NCI-H2107 (cell line): ENCODE measurements around the gene FBN3.

Source experiments
- DNase-seq: peaks from one replicate; lab custom pipeline; 2025; lab: John Stamatoyannopoulos, UW

The FBN3 gene

DNA sequence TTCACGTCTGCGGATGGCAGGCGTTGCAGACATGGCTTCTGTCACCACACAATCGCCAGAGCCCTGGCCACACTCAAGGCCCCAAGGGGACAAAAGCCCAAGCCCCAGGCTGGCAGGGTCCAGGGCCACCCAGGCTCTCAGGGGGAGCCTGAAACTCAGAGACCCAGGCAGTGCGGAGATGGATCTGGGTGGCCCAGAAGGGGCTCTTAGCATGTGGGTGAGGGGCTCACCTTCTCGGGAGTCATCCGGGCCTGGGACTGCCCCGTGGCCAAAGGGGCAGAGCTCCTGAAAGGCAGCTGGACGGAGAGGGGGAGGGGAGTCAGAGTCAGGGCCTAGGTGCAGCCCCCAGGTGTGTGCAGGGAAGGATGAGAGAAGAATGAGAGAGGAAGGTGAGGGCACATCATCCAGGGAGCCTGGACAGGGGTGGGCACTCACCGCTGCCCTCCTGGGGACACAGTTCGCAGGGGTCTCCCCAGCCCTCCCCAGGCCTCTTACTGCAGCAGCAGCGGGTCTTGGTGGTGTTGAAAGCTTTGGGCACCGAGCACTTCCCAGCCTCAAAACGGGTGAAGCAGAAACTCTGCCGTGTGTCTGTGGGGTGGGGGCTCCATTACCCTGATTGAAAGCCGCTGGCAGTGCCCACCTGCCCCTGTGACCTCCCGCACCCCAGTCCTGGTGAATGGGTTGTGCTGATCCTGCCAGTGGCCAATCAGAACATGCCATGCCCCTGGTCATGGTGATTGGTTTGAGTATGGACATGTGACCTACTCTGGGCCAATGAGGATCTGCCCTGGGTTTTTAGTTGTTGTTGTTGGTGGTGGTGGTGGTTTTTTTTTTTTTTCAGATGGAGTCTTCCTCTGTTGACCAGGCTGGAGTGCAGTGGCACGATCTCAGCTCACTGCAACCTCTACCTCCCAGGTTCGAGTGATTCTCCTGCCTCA, 59.5 kb downstream of the FBN3 start:
- no peak for DNase-seq

GRCh38 chr19:8088752-8089663, 60.4 kb downstream of the FBN3 start:
- DNase-seq = no peak

DNA sequence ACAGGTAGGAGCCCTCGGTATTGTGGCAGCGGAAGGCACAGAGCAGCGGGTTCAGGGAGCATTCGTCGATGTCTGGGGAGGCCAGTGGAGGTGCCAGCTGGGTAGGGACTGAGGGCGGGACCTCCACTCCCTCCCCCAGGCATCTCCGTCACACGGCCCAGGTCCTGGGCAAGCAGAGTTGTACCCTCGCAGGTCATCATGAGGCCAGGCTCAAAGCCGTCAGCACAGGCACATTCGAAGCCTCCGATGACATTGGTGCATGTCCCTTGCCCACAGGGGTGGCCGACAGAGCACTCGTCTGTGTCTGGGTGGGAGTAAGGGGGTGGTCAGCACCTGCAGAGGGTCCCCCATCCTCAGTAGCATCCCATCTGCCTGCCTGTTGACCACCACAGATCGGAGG, 61.5 kb downstream of the FBN3 start:
- no peak for DNase-seq

DNA sequence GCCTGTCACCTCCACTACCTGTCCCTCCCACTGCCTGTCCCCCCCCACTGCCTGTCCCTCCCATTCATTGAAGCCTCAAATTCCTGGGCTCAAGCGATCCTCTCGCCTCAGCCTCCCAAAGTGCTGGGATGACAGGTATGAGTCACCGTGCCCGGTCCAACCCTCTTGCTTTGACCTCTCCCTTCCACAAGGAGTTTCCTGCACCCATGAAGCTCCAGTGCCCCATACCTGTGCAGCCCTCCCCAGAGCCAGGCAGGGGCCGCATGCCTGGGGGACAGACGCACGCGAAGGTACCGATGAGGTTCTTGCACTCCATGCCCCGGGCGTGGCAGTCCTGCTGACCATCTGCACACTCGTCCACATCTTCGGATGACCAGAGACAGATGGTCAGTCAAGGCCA, 62.5 kb downstream of the FBN3 start:
- DNase-seq = no peak

GRCh38 chr19:8085598-8086408, 63.6 kb downstream of the FBN3 start:
- no peak for DNase-seq

- DNase-seq = no peak
Measured at GRCh38 chr19:8084152-8084551, 65.2 kb downstream of the FBN3 start.

- DNase-seq = no peak
Measured at GRCh38 chr19:8083141-8083540, 66.3 kb downstream of the FBN3 start.

DNA sequence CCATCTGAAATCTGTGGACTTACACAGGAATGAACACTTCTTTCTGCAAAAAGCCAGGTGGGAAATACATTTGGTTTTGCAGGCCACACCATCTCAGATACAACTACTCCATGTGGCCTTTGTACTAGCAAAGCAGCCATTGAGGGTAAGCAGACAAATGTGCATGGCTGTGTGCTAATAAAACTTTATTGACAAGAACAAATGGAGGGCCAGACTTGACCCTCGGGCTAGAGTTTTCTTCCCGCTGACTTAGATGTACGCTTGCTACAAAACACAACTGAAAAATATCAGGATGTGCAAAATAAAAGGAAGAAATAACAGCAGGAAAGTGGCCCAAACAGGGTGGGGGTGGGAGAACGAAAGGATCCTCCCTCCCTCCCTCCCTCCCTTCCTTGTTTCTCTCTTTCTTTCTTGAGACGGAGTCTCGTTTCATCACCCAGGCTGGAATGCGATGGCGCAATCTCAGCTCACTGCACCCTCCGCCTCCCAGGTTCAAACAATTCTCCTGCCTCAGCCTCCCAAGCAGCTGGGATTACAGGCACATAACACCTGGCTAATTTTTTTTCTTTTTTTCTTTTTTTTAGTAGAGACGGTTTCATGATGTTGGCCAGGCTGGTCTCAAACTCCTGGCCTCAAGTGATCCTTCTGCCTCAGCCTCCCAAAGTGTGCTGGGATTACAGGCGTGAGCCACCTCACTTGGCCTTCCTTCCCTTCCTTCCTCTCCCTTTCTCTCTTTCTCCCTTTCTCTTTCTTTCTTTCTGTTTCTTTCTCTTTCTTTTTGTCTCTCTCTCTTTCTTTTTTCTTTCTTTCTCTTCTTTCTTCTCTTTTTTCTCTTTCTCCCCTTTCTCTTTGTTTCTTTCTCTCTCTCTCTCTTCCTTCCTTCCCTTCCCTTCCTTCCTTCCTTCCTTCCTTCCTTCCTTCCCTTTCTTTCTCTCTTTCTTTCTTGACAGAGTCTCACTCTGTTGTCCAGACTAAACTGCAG, 67.5 kb downstream of the FBN3 start:
- no peak for DNase-seq

DNA sequence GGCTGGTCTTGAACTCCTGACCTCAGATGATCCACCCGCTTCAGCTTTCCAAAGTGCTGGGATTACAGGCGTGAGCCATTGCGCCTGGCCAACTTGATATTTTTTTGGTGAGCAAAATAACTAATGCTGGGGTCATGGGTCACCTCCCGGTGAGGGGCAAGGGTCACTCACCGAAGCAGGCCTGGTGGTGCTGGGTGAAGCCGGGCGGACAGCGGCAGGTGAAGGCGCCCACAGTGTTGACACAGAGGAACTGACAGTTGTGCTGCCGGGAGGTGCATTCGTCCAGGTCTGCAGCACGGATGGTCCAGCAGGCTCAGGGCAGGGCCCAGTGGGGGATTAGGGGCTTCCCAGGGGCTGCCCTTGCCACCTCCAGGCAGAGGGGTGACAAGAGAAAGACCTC, 68.6 kb downstream of the FBN3 start:
- DNase-seq = no peak

GRCh38 chr19:8079988-8080387, 69.4 kb downstream of the FBN3 start:
- no peak for DNase-seq

GRCh38 chr19:8075158-8076074, 74.0 kb downstream of the FBN3 start:
- DNase-seq = no peak

DNA sequence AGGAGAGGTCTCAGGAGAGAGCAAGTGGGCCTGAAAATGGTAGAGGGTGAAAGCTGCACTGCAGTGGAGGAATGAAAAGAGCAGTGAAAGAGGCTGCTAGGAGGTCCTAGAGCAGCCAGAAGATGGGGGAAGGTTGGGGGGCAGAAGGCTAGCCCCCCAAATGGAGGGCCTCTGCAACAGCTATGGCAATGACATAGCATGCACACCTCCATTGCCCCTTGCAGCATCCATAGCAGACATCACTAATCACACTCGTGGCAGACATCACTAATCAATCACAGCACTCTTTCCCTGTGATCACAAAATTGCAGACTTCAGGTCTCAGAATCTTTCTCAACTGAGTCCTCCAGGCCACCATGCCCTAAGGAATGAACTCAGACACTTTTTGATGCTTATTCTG, 74.9 kb downstream of the FBN3 start:
- DNase-seq = no peak

GRCh38 chr19:8071912-8072311, 77.5 kb downstream of the FBN3 start:
- no peak for DNase-seq

DNA sequence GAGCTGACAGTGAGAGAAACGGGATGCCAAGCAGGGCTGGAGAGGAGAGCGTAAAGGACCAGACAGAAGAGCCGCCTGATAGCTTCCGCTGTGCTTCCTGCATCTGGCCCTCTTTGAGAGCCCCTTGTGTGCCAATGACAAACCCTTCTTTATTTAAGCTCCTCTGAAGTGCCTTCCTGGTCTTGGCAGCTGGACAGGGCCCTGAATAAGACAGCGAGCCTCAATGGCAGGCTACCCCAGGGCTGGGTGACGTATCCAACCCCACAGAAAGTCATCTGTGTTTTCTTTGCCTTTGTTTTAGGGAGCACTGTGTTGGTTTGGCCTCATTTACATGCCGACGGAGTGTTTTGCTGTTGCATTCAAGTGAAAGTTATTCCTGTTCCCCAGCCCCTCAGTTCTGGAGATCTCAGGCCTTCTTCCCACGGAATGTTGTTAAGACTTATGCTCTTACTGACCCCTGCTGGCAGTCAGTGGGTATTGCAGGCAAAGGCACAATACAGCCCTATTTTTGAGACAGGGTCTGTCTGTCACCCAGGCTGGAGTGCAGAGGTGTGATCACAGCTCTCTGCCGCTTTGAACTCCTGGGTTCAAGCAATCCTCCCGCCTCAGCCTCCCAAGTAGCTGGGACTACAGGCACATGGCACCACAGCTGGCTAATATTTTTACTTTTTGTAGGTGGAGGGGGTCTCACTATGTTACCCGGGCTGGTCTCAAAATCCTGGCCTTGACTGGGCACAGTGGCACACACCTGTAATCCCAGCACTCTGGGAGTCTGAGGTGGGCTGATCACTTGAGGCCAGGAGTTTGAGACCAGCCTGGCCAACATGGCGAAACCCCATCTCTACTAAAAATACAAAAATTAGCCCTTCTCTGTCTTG, 80.1 kb downstream of the FBN3 start:
- no peak for DNase-seq

- DNase-seq = no peak
Measured at GRCh38 chr19:8065875-8066261, 83.5 kb downstream of the FBN3 start.

- DNase-seq = no peak
Measured at GRCh38 chr19:8064911-8065874, 84.2 kb downstream of the FBN3 start.

GRCh38 chr19:8057545-8058270, 91.7 kb downstream of the FBN3 start:
- DNase-seq = no peak
